K562 (cell line): ENCODE data around the gene LILRA6. TPM values are rescaled to one million over a fixed set of nuclear protein-coding genes. Genes with fewer than 3 reads are reported as not detected.

Experiments
- ATAC-seq: fragments of 200-7000 bp; cut with Tn5 transposase; 3 replicates; pipeline ENCODE4 v1.9.1; 2020; ENCODE audit warnings: moderate library complexity
- BruUV-seq: library from RNA; stranded (reverse); fragments of 400-500 nt; replicated peaks from 2 replicates; lab custom pipeline; 2021; lab: Mats Ljungman, UMichigan
- CTCF ChIA-PET: fragments of 300-600 bp; formaldehyde crosslinking; extraction: SDS; loops from one replicate; lab custom pipeline; 2021; ENCODE audit warnings: low intra/inter-chr PET ratio; lab: Yijun Ruan, JAX
- POLR2A ChIA-PET: fragments of 300-600, 350-650 bp; sonication (Branson Sonifier 250); formaldehyde crosslinking; extraction: SDS; loops from one replicate; lab custom pipeline; 2021; ENCODE audit warnings: antibody characterized with exemption, inconsistent platforms; lab: Yijun Ruan, JAX
- DNase-seq, 4 experiments: peaks; one replicate each; pipeline versions ENCODE4 v3.0.0 to v3.0.0-alpha.2; 2011 to 2018; ENCODE audit warnings: low spot score in 3 of 4, mixed read lengths in 3 of 4; ENCODE audit errors: extremely low read depth in 1 of 4
- FAIRE-seq: peaks from 2 replicates; lab custom pipeline; 2011; peaks lifted over from hg19 to GRCh38; lab: Jason Lieb, UNC
- H2AFZ ChIP-seq: 2 replicates; pipeline ENCODE4 v1.6.0; 2011; ENCODE audit warnings: low read depth, low read length, control low read depth, inconsistent platforms
- H3K27ac ChIP-seq: fragments of 200-600 bp; 3 replicates; pipeline ENCODE4 v1.8.0; 2011; ENCODE audit warnings: low read depth, mild to moderate bottlenecking, control low read depth, inconsistent platforms, low read length, moderate library complexity, mixed read lengths; ENCODE audit errors: extremely low read depth
- H3K27me3 ChIP-seq, 2 experiments: fragments of 300-600 bp in 1 of 2; 2 replicates in 1 of 2; 3 replicates in 1 of 2; pipeline versions ENCODE4 v1.6.0 to v1.8.0; 2011; ENCODE audit warnings: inconsistent platforms in 2 of 2, low read length in 2 of 2, mild to moderate bottlenecking in 1 of 2, mixed read lengths in 1 of 2, moderate library complexity in 1 of 2; ENCODE audit not compliant: control insufficient read depth in 2 of 2, insufficient read depth in 2 of 2
- H3K36me3 ChIP-seq: fragments of 300-600 bp; 3 replicates; pipeline ENCODE4 v1.8.0; 2011; ENCODE audit warnings: mild to moderate bottlenecking, low read length, inconsistent platforms; ENCODE audit not compliant: control insufficient read depth, insufficient read depth
- H3K4me1 ChIP-seq, 2 experiments: fragments of 200-600 bp in 1 of 2; replicated peaks in 1 of 2; 2 replicates in 1 of 2; 3 replicates in 1 of 2; pipeline versions ENCODE4 v1.5.1 to v1.8.0; 2011; ENCODE audit warnings: inconsistent platforms in 2 of 2, low read length in 2 of 2, mild to moderate bottlenecking in 1 of 2, mixed read lengths in 1 of 2, moderate library complexity in 1 of 2; ENCODE audit not compliant: control insufficient read depth in 2 of 2, insufficient read depth in 2 of 2
- H3K4me2 ChIP-seq: 2 replicates; pipeline ENCODE4 v1.6.1; 2011; ENCODE audit warnings: low read length, control low read depth, inconsistent platforms, mixed read lengths; ENCODE audit not compliant: insufficient read depth
- H3K4me3 ChIP-seq: fragments of 200-600 bp; sonication (generic), shearing (Covaris generic); 2 replicates; pipeline ENCODE4 v1.5.1; 2016; ENCODE audit warnings: control low read depth, inconsistent platforms
- H3K79me2 ChIP-seq: fragments of 200-600 bp; 3 replicates; pipeline ENCODE4 v1.8.0; 2011; ENCODE audit warnings: low read length, inconsistent platforms; ENCODE audit not compliant: control insufficient read depth, insufficient read depth
- H3K9ac ChIP-seq, 2 experiments: 2 replicates each; pipeline versions ENCODE4 v1.6.0 to v1.6.1; 2011; ENCODE audit warnings: low read depth in 2 of 2, low read length in 2 of 2, control low read depth in 1 of 2, inconsistent platforms in 1 of 2, mild to moderate bottlenecking in 1 of 2, mixed read lengths in 1 of 2; ENCODE audit not compliant: insufficient read depth in 1 of 2
- H3K9me1 ChIP-seq: one replicate; pipeline ENCODE4 v1.6.0; 2011; ENCODE audit warnings: inconsistent platforms, mild to moderate bottlenecking, low read length, moderate library complexity; ENCODE audit not compliant: control insufficient read depth, insufficient read depth
- H3K9me3 ChIP-seq: replicated peaks from 2 replicates; pipeline ENCODE4 v1.5.1; 2011; ENCODE audit warnings: low read depth, low read length, inconsistent platforms; ENCODE audit not compliant: control insufficient read depth, insufficient read depth
- H4K20me1 ChIP-seq: replicated peaks from 2 replicates; pipeline ENCODE4 v1.6.1; 2011; ENCODE audit warnings: low read length, inconsistent platforms, mixed read lengths; ENCODE audit not compliant: control insufficient read depth, insufficient read depth
- RBM22 ChIP-seq: fragments of 200-400 bp; formaldehyde crosslinking; IDR thresholded peaks from 2 replicates; pipeline ENCODE4 v1.6.1; 2018; ENCODE audit warnings: low read length, low read depth; ENCODE audit not compliant: poor library complexity, severe bottlenecking
- RNF2 ChIP-seq: sonication (generic); IDR thresholded peaks from 2 replicates; pipeline ENCODE4 v1.6.1; 2016
- SRF ChIP-seq, 2 experiments: fragments of 250-450, 450-650 bp in 1 of 2; sonication (Bioruptor Pico) in 1 of 2; sonication (generic) in 1 of 2; formaldehyde crosslinking; IDR thresholded peaks; 2 replicates each; pipeline versions ENCODE4 v1.5.0 to v1.5.1; 2020 to 2022; ENCODE audit warnings: mild to moderate bottlenecking in 1 of 2, missing genetic modification reagents in 1 of 2
- WGBS: fragments of 100-300 bp; shearing (Covaris generic); methylation state at CpG from one replicate; pipeline ENCODE4 v1.1.6; 2016; ENCODE audit warnings: low coverage, mixed read lengths; ENCODE audit not compliant: insufficient coverage; ENCODE audit errors: missing lambda C conversion rate; 5-methylcytosine and 5-hydroxymethylcytosine counted together
- in situ Hi-C: fragments of 300-500 bp; cut with MboI; formaldehyde crosslinking; loops from 4 replicates; pipeline ENCODE4 v1.15.0; 2018; ENCODE audit warnings: inconsistent platforms, mixed read lengths
- intact Hi-C: fragments of 100-400 bp; cut with micrococcal nuclease; formaldehyde crosslinking; loops from 2 replicates; pipeline ENCODE4 v1.14.2; 2022
- polyA plus RNA-seq, 8 experiments: library from polyadenylated mRNA; depleted of rRNA in 4 of 8; stranded (reverse) in 5 of 8; unstranded in 3 of 8; fragments of >200 nt; fragmentation: Nextera tagmentation in 2 of 8; fragmentation: Illumina TruSeq in 1 of 8; extraction: Ambion mirVana in 2 of 8; extraction: Trizol in 1 of 8; gene quantifications; 2 replicates each; pipeline versions ENCODE4 v1.2.1 to v1.2.3, GENCODE V29; 2011 to 2014; ENCODE audit warnings: inconsistent platforms in 1 of 8, missing spikeins in 1 of 8
- total RNA-seq, 7 experiments: library from RNA; depleted of rRNA in 6 of 7; stranded (reverse); fragments of >200 nt in 6 of 7; fragmentation: Illumina TruSeq in 2 of 7; extraction: Trizol in 2 of 7; gene quantifications; 2 replicates each; pipeline versions ENCODE4 v1.2.1 to v1.2.3, GENCODE V29; 2011 to 2021; ENCODE audit warnings: low replicate concordance in 1 of 7
- TF ChIP-seq, protein P1 (sequence below): fragments of 250-450 bp; sonication (Bioruptor Pico); IDR thresholded peaks from 2 replicates; pipeline ENCODE4 v1.5.0; 2020; ENCODE audit warnings: mild to moderate bottlenecking, borderline replicate concordance
- TF ChIP-seq, protein P2 (sequence below): fragments of 450-650 bp; formaldehyde crosslinking; IDR thresholded peaks from 2 replicates; pipeline ENCODE4 v1.4.0; 2022; ENCODE audit warnings: mild to moderate bottlenecking, moderate library complexity

LILRA6 gene
- total and polyA plus RNA-seq, 9 of the 15 experiments (the other 6 are each of a cell fraction or from before 2014, with no cell fraction given): 0.03 TPM; not detected in 8

DNA sequence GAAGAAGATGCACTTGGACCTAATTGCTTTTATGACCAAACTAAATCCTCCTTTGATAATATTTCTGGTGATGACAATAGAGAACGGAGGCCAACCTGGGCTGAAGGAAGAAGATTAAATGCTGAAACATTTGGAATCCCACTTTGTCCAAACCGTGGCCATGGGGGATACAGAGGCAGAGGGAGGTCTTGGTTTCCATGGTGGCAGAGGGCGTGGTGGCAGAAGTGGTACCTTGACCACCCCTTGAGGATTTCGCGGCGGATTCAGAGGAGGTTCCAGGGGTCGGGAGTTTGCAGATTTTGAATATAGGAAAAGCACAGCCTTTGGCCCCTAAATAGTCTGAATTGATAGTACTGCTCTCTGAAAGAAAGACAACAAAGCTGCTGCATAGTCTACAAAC, 12.6 kb downstream of the LILRA6 start (continued):
- TF ChIP-seq, protein P1, sequence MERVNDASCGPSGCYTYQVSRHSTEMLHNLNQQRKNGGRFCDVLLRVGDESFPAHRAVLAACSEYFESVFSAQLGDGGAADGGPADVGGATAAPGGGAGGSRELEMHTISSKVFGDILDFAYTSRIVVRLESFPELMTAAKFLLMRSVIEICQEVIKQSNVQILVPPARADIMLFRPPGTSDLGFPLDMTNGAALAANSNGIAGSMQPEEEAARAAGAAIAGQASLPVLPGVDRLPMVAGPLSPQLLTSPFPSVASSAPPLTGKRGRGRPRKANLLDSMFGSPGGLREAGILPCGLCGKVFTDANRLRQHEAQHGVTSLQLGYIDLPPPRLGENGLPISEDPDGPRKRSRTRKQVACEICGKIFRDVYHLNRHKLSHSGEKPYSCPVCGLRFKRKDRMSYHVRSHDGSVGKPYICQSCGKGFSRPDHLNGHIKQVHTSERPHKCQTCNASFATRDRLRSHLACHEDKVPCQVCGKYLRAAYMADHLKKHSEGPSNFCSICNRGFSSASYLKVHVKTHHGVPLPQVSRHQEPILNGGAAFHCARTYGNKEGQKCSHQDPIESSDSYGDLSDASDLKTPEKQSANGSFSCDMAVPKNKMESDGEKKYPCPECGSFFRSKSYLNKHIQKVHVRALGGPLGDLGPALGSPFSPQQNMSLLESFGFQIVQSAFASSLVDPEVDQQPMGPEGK (CRISPR knock-in tag): no peak
- TF ChIP-seq SRF (CRISPR knock-in tag; IDR thresholded peaks at IDR 0.05): no peak
- no peak for TF ChIP-seq RBM22
- TF ChIP-seq, all 486 proteins: peak for 0

DNA sequence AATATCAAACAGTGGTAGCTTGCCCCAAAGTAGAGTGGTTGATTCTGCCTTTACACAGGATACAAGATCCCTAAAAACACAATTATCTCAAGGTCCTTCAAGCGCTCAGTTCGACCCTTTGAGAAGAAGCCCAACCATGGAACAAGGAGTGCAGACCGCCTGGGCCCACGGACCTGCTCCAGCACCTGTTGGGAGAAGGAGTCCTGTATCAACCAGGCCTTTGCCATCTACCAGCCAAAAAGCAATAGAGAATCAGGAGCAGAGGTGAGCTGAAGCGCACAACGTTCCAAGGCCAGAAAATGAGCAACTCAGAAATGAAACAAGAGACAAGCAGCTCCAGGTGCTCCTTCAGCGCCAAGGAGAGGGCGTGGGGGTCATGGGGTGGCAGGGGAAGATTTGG, 13.4 kb downstream of the LILRA6 start:
- FAIRE-seq (no peak), DNase-seq (no peak), ATAC-seq (no peak)
- in situ Hi-C loops (loop anchor here (5.0 kb wide), 1 partner anchor 67 kb away; no protein-coding TSS in a partner anchor), intact Hi-C loops (no loop called here)
- H3K9me1 ChIP-seq: no peaks in the 10 kb centered on the region
- H2AFZ ChIP-seq: no peak overlapping the region
- H3K79me2 ChIP-seq: no peaks in the 10 kb centered on the region
- no peaks in the 10 kb centered on the region for H3K36me3 ChIP-seq
- H3K4me3 ChIP-seq: no peak overlapping the region
- no peak overlapping the region for H3K9ac ChIP-seq
- no peak overlapping the region for H3K27ac ChIP-seq
- no peaks in the 10 kb centered on the region for H4K20me1 ChIP-seq
- H3K9me3 ChIP-seq: no peaks in the 10 kb centered on the region
- TF ChIP-seq RNF2: no peak
- TF ChIP-seq, protein P2, sequence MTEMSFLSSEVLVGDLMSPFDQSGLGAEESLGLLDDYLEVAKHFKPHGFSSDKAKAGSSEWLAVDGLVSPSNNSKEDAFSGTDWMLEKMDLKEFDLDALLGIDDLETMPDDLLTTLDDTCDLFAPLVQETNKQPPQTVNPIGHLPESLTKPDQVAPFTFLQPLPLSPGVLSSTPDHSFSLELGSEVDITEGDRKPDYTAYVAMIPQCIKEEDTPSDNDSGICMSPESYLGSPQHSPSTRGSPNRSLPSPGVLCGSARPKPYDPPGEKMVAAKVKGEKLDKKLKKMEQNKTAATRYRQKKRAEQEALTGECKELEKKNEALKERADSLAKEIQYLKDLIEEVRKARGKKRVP (CRISPR knock-in tag): no peak
- H3K4me1 ChIP-seq: peaks cover 4 to 6% of the 10 kb centered on the region in 2 experiments; a peak in 4 of 5 replicates
- H3K27me3 ChIP-seq: peaks cover 12 to 25% of the 10 kb centered on the region in 2 experiments
- no peak overlapping the region for H3K4me2 ChIP-seq
- ChIA-PET POLR2A (interaction anchor here (0.7 to 1.6 kb wide), 5 partner anchors 11 to 69 kb away, joined by 3 to 6 read pairs (median 5); no protein-coding TSS in a partner anchor), CTCF (no interaction called here)
- BruUV-seq: no TSS peak
- 28% methylated on average over 8 of the region's 8 CpGs for WGBS
